ENCODE data around the gene RBPJ.

The RBPJ gene

GRCh38 chr4:26303008-26303407 lies 17.8 kb upstream of the RBPJ start:
- Histone ChIP-seq H3K4me1 (ENCODE audit: insufficient read depth, low read length, poor library complexity, severe bottlenecking) (no peaks in the 10 kb centered on the region), H3K9ac (ENCODE audit: low read depth, low read length, poor library complexity, severe bottlenecking) (no peak overlapping the region), H3F3A (ENCODE audit: low read depth) (no peaks in the 10 kb centered on the region), H3K4me2 (ENCODE audit: low read depth, low read length, poor library complexity, severe bottlenecking) (no peak overlapping the region), H4K20me1 (ENCODE audit: insufficient read depth, low read length, poor library complexity, severe bottlenecking) (no peaks in the 10 kb centered on the region), H2AFZ (ENCODE audit: low read length) (no peak overlapping the region), H3K4me3 (ENCODE audit: low read length, poor library complexity, severe bottlenecking) (no peak overlapping the region), H3K79me2 (ENCODE audit: insufficient read depth, low read length) (no peaks in the 10 kb centered on the region), H3K27me3 (ENCODE audit: insufficient read depth, low read length, poor library complexity, severe bottlenecking) (no peaks in the 10 kb centered on the region), H3K36me3 (ENCODE audit: insufficient read depth, low read length) (no peaks in the 10 kb centered on the region), H3K9me3 (ENCODE audit: insufficient read depth, low read depth, low read length) (no peaks in the 10 kb centered on the region), H3K9me2 (replicated peaks; ENCODE audit: low read depth, low read length) (no peaks in the 10 kb centered on the region)
- no peak for TF ChIP-seq EZH2phosphoT487 (IDR thresholded peaks at IDR 0.05; ENCODE audit: borderline replicate concordance)

- Histone ChIP-seq H2AFZ (ENCODE audit: low read length) (no peak overlapping the region), H4K20me1 (ENCODE audit: insufficient read depth, low read length, poor library complexity, severe bottlenecking) (no peaks in the 10 kb centered on the region), H3K9me3 (ENCODE audit: insufficient read depth, low read depth, low read length) (no peaks in the 10 kb centered on the region), H3K9ac (ENCODE audit: low read depth, low read length, poor library complexity, severe bottlenecking) (no peak overlapping the region), H3K36me3 (ENCODE audit: insufficient read depth, low read length) (no peaks in the 10 kb centered on the region), H3K9me2 (replicated peaks; ENCODE audit: low read depth, low read length) (no peaks in the 10 kb centered on the region), H3F3A (ENCODE audit: low read depth) (no peaks in the 10 kb centered on the region), H3K4me1 (ENCODE audit: insufficient read depth, low read length, poor library complexity, severe bottlenecking) (no peaks in the 10 kb centered on the region), H3K27me3 (ENCODE audit: insufficient read depth, low read length, poor library complexity, severe bottlenecking) (no peaks in the 10 kb centered on the region), H3K4me2 (ENCODE audit: low read depth, low read length, poor library complexity, severe bottlenecking) (no peak overlapping the region), H3K4me3 (ENCODE audit: low read length, poor library complexity, severe bottlenecking) (no peak overlapping the region), H3K79me2 (ENCODE audit: insufficient read depth, low read length) (no peaks in the 10 kb centered on the region)
- TF ChIP-seq EZH2phosphoT487 (IDR thresholded peaks at IDR 0.05; ENCODE audit: borderline replicate concordance), result no peak
- TF ChIP-seq CTCF (conservative IDR thresholded peaks at IDR 0.05; ENCODE audit: low read length), result no peak
Measured at GRCh38 chr4:26307037-26307800, 13.6 kb upstream of the RBPJ start.

DNA sequence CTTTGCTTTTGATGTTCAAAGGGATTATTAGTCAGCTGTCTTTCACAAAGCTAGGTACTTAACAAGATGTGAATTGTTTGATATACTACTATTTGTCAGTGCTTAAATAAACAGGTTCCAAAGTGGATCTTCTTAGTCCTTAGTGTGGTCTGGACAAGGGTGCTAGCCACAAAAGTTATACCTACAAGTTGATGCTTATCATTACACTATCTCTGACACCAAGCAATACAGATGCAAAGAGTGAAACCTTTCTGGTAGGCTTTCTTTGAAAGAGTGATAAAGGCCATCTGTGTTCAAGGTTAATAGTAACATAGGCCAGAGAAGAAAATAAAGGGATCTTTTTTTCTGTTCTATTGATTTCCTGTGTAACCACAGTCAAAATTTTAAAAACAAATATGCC lies 12.2 kb upstream of the RBPJ start:
- no peaks in the 10 kb centered on the region for H3K4me1 ChIP-seq (ENCODE audit: insufficient read depth, low read length, poor library complexity, severe bottlenecking)
- no peak overlapping the region for H3K4me3 ChIP-seq (ENCODE audit: low read length, poor library complexity, severe bottlenecking)
- no peaks in the 10 kb centered on the region for H3K9me3 ChIP-seq (ENCODE audit: insufficient read depth, low read depth, low read length)
- H3K9me2 ChIP-seq (replicated peaks; ENCODE audit: low read depth, low read length), result no peaks in the 10 kb centered on the region
- no peaks in the 10 kb centered on the region for H3F3A ChIP-seq (ENCODE audit: low read depth)
- H2AFZ ChIP-seq (ENCODE audit: low read length), result no peak overlapping the region
- no peak overlapping the region for H3K4me2 ChIP-seq (ENCODE audit: low read depth, low read length, poor library complexity, severe bottlenecking)
- H3K36me3 ChIP-seq (ENCODE audit: insufficient read depth, low read length), result no peaks in the 10 kb centered on the region
- no peaks in the 10 kb centered on the region for H4K20me1 ChIP-seq (ENCODE audit: insufficient read depth, low read length, poor library complexity, severe bottlenecking)
- TF ChIP-seq CTCF (conservative IDR thresholded peaks at IDR 0.05; ENCODE audit: low read length) (no peak), EZH2phosphoT487 (IDR thresholded peaks at IDR 0.05; ENCODE audit: borderline replicate concordance) (no peak)
- no peaks in the 10 kb centered on the region for H3K27me3 ChIP-seq (ENCODE audit: insufficient read depth, low read length, poor library complexity, severe bottlenecking)
- H3K79me2 ChIP-seq (ENCODE audit: insufficient read depth, low read length), result no peaks in the 10 kb centered on the region
- H3K9ac ChIP-seq (ENCODE audit: low read depth, low read length, poor library complexity, severe bottlenecking), result no peak overlapping the region

- Histone ChIP-seq H2AFZ (ENCODE audit: low read length) (no peak overlapping the region), H3K4me3 (ENCODE audit: low read length, poor library complexity, severe bottlenecking) (no peak overlapping the region), H3F3A (ENCODE audit: low read depth) (no peaks in the 10 kb centered on the region), H3K9me2 (replicated peaks; ENCODE audit: low read depth, low read length) (no peaks in the 10 kb centered on the region), H3K9ac (ENCODE audit: low read depth, low read length, poor library complexity, severe bottlenecking) (no peak overlapping the region), H3K27me3 (ENCODE audit: insufficient read depth, low read length, poor library complexity, severe bottlenecking) (no peaks in the 10 kb centered on the region), H3K9me3 (ENCODE audit: insufficient read depth, low read depth, low read length) (no peaks in the 10 kb centered on the region), H3K79me2 (ENCODE audit: insufficient read depth, low read length) (no peaks in the 10 kb centered on the region), H4K20me1 (ENCODE audit: insufficient read depth, low read length, poor library complexity, severe bottlenecking) (no peaks in the 10 kb centered on the region), H3K4me2 (ENCODE audit: low read depth, low read length, poor library complexity, severe bottlenecking) (no peak overlapping the region), H3K36me3 (ENCODE audit: insufficient read depth, low read length) (no peaks in the 10 kb centered on the region), H3K4me1 (ENCODE audit: insufficient read depth, low read length, poor library complexity, severe bottlenecking) (no peaks in the 10 kb centered on the region)
- no peak for TF ChIP-seq CTCF (conservative IDR thresholded peaks at IDR 0.05; ENCODE audit: low read length)
- no peak for TF ChIP-seq EZH2phosphoT487 (IDR thresholded peaks at IDR 0.05; ENCODE audit: borderline replicate concordance)
Measured at GRCh38 chr4:26310264-26310663, 10.6 kb upstream of the RBPJ start.

Data from Loucy (cell line).